ENCODE measurements around the gene TMEM263.

TMEM263 gene

DNA sequence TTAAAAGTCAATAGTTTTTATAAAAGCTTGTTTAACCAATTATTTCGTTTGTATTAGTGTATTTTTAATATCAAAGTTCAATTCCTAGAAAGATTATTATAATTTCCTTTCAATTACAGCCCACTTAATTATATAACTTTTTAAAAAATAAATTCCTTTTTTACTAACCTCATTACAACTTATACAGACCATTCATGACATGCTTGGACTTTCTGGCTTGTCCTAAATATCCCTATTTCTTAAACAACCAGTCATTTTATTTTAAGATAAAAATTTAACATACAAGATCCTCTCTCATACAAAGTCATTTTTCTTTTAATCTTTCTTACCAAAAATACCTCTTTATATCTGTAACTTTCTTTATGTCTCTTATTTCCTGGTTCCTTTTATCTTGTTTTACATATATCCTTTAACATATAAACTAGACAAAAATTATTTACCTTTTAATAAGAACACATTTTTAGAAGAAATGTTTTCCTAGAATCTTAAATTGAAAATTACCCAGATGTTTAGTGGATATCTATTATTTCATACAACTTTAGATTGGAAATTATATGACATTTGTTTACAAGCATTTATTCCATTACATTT lies 10.4 kb upstream of the TMEM263 start:
- DNase-seq (ENCODE audit: low read depth, low spot score), result no peak
- H3K27ac ChIP-seq, result no peak overlapping the region

- H3K27ac ChIP-seq, result no peak overlapping the region
- DNase-seq (ENCODE audit: low read depth, low spot score), result no peak
Measured at GRCh38 chr12:106947461-106947860, 8.2 kb upstream of the TMEM263 start.

DNA sequence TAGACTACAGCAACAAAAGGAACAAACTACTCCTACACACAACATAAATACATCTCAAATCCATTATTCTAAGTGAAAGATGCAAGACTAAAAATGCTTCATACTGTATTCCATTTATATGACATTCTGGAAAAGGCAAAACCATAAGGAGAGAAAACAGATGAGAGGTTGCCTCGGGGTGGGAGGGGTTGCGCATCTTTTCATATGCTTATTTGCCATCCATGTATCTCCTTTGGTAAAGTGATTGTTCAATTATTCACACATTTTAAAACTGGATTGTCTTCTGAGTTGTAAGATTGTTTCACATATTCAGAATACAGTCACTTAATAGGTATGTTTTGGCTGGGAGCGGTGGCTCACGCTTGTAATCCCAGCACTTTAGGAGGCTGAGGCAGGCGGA lies 5.1 kb upstream of the TMEM263 start:
- no peak overlapping the region for H3K27ac ChIP-seq
- no peak for DNase-seq (ENCODE audit: low read depth, low spot score)

DNA sequence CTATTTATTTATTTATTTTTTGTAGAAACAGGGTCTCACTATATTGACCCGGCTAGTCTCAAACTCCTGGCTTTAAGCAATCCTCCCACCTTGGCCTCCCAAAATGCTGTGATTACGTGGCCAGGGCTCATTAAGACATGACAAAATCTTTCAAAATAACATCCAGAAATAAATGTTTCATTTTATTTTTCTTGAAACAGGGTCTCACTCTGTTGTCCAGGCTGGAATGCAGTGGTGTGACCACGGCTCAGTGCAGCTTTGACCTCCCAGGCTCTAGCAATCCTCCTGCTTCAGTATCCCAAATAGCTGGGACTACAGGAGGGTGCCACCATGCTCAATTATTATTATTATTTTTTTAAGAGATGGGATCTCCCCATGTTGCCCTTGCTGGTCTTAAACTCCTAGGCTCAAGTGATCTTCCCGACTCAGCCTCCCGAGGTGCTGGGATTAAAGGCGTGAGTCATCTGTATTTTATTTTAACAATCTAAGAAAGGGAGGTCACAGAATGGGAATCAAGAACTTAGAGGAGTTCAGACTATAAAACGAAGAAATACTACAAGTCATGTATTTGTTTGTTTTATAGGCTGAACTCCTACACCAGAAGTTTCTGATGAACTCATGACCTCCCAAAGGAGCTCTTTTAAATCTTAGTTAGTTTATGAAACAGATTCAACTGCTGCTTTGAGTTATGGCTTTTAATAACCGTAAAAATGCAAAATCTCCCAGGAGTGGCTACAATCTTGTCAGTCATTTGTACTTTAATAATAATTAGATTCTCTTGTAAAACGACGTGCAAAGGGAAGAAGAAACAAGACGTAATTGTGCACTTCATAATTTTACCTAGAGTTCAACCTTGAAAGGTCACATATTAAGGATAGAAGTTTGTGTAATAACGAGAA lies 2.1 kb upstream of the TMEM263 start:
- peak overlapping the region; percentile 6 for H3K27ac ChIP-seq
- no peak for DNase-seq (ENCODE audit: low read depth, low spot score)

- peak overlapping the region; percentile 64 for H3K27ac ChIP-seq
- no peak for DNase-seq (ENCODE audit: low read depth, low spot score)
Measured at GRCh38 chr12:106954462-106955376, 988 bp upstream of the TMEM263 start.

- peak overlapping the region; percentile 64 for H3K27ac ChIP-seq
- DNase-seq (ENCODE audit: low read depth, low spot score), result no peak
Measured at GRCh38 chr12:106956048-106956578, 406 bp downstream of the TMEM263 start.

- H3K27ac ChIP-seq, result no peak overlapping the region
- no peak for DNase-seq (ENCODE audit: low read depth, low spot score)
Measured at GRCh38 chr12:106957583-106957982, 1.9 kb downstream of the TMEM263 start.

DNA sequence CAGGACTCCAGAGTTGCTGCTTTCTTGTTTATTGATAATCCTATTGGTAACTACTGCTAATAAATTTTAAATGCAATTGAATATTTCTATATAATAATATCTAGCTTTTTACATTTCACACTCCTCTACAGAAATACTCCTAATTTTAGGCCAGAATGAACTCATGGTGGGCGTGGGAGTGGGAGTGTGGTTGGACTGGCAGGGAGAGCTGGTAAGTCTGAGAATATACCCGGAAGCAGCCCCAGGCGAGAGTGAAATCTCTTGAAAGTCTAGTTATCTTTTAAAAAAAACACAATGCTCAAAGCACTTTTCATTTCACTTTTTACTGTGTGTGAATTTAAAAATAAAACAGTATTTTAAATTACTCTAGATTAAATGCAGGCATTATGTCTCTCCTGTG lies 4.7 kb downstream of the TMEM263 start:
- H3K27ac ChIP-seq, result no peak overlapping the region
- DNase-seq (ENCODE audit: low read depth, low spot score), result no peak

GRCh38 chr12:106962286-106962685 lies 6.6 kb downstream of the TMEM263 start:
- no peak overlapping the region for H3K27ac ChIP-seq
- no peak for DNase-seq (ENCODE audit: low read depth, low spot score)

DNA sequence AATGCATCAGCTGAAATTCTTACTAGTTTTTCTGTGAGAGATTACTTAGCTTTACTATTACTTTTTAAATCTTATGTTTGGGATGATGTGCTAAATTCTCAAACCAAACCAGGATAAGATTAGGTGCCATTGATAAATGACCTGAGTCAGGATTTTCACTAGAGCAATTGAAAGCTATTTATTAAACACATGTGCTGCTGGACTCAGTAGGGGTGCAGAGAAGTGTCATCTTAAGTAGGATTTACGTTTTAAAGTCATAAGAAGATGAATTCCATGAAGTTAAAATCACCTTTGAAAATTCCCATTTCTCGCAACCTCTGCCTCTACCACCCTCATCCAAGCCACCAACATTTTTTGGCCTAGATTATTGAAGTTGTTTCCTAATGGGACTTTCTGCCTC lies 8.8 kb downstream of the TMEM263 start:
- H3K27ac ChIP-seq, result no peak overlapping the region
- no peak for DNase-seq (ENCODE audit: low read depth, low spot score)

- H3K27ac ChIP-seq, result no peak overlapping the region
- DNase-seq (ENCODE audit: low read depth, low spot score), result no peak
Measured at GRCh38 chr12:106971065-106971464, 15.4 kb downstream of the TMEM263 start.

GRCh38 chr12:106973545-106973944 lies 17.8 kb downstream of the TMEM263 start:
- H3K27ac ChIP-seq, result no peak overlapping the region
- no peak for DNase-seq (ENCODE audit: low read depth, low spot score)

DNA sequence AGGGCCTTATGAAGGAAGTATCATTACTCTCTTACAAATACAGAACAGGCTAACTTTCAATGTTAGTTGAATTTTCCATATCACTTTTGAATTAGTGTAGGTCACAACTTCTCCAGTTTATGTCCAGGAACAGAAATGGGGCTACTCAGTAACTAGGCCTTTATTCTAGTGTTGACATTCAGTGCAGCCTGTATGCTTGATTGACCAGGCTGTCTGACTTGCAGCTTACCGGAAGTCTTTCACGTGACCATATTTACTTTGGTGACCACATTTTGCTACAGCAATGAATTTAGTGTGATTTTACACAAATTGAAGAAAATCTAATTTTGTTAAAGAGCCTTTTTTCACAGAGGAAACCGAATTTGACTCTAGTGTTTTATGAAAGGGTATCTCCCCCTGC lies 18.8 kb downstream of the TMEM263 start:
- no peak for DNase-seq (ENCODE audit: low read depth, low spot score)
- H3K27ac ChIP-seq, result no peak overlapping the region

DNA sequence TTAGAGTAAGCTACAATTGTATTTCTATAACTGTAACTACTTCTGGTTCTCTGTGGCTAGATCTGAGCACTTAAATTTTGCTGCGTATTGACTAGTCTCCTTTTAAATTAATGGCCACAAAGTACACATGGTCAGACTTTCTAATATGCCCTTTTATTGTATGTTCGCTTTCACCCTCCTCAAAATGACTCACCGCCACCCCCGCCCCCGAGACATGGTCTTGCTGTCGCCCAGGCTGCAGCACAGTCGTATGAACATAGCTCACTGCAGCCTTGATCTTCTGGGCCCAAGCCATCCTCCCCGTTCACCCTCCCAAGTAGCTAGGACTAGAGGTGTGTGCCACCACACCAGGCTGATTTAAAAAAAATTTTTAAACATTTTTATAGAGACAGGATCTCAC lies 19.4 kb downstream of the TMEM263 start:
- H3K27ac ChIP-seq, result no peak overlapping the region
- DNase-seq (ENCODE audit: low read depth, low spot score), result no peak

DNA sequence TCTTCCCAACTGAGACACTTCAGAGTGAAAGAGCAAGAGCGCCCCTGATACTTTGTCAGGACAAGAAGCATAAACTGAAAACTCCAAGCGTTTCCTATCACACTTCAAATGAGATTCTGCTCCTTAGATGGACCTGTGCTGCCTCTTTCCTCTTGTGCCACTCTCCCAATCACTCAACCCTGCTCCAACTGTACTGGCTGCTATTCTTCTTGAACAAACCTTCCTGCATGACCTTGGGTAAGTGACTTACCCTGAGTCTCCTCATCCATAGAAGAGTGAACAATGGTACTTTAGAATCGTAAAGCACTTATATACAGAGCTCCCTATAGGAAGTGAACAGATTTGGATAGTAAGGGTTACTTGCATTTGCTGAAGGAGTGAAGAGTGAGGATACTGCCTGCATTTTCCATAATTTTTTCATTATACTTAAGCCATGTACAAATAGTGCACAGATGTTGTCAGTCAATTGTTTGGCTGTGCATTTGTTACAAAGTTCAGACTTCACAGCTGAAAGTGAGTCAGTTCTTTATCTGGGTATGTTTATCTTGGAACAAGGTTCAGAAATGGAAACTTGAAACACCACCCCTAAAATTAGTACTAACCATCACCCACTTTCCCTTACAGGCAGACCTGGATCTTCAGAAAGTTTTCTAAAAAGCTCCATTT lies 20.4 kb downstream of the TMEM263 start:
- H3K27ac ChIP-seq, result no peak overlapping the region
- DNase-seq (ENCODE audit: low read depth, low spot score), result no peak

DNA sequence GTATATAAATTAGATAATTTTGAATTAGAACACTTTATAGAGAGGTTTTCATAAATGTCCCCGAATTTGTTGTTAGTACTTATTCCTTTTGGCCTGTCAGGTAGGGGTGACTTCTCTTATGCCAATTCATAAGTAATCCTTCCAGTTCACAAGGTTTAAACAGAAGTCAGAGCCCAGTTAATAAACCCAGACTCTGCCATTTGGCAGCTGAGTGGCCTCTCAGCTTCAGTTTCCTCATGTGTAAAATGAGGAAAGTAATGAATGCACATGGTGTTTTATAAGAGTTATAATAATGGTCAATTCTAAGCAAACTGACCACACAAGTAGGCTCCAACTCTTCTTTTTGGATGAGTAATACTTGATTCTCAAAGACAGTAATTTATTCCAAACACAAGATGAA lies 21.0 kb downstream of the TMEM263 start:
- H3K27ac ChIP-seq, result no peak overlapping the region
- no peak for DNase-seq (ENCODE audit: low read depth, low spot score)

- H3K27ac ChIP-seq, result no peak overlapping the region
- DNase-seq (ENCODE audit: low read depth, low spot score), result no peak
Measured at GRCh38 chr12:106978035-106978800, 22.5 kb downstream of the TMEM263 start.

- DNase-seq (ENCODE audit: low read depth, low spot score), result no peak
- no peak overlapping the region for H3K27ac ChIP-seq
Measured at GRCh38 chr12:106980944-106981343, 25.2 kb downstream of the TMEM263 start.

- H3K27ac ChIP-seq, result no peak overlapping the region
- no peak for DNase-seq (ENCODE audit: low read depth, low spot score)
Measured at GRCh38 chr12:106981788-106982187, 26.1 kb downstream of the TMEM263 start.
